ENCODE measurements around the gene KCNJ6.
"Not testable (repeated sequence)": the region's sequence is repeated elsewhere in the genome, so short reads cannot be mapped to it uniquely, and the experiment has no call there.

GRCh38 chr21:37712569-37712934, 203.7 kb downstream of the KCNJ6 start:
- not testable (repeated sequence) for TF ChIP-seq CTCF (conservative IDR thresholded peaks at IDR 0.05; ENCODE audit: low read depth, low read length); EZH2 (IDR thresholded peaks at IDR 0.05; ENCODE audit: borderline replicate concordance, low read depth, low read length, poor library complexity, severe bottlenecking)

All from A673 (cell line).